ENCODE results near the gene RFPL1.
A peak's percentile ranks its signal among the peaks of the same experiment; 100 is the strongest.

The RFPL1 gene

DNA sequence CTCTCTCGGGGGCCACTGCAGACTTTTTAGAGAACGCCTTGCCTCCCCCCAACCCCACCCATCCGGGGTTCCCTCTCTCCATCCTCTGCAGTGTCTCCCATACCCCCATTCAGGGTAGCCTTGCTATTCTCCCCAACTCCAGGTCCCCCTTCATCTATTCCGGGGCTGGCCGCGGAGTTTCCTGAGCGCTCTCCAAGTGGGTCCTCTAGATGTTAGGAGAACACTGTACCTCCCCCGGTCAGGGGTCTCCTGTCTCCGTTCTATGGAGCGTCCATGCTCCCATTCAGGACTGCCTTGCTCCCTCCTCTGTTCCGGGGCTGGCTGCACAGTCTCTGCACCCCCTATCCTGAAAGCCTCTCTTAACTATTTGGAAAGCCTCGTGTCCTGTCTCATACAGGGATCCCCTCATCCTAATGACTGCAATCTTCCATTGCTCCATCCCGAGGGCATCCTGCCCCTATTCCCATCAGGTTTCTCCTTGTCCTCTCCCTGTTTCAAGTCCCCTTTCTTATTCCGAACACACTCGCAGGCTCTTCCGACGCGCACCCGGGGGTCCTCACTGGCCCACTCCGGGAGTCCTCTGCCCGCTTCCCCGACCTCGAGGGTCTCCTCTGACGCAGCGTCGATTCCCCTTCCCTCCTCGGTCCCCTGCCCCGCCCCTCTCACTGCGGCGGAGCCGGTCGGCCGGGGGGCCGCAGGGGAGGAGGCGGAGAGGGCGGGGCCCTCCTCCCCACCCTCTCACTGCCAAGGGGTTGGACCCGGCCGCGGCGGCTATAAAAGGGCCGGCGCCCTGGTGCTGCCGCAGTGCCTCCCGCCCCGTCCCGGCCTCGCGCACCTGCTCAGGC, 41.3 kb downstream of the RFPL1 start, which contains the start of gene NEFH:
Gene NEFH (plus strand): TSS at position 802 of the 845 bp plus-strand sequence. CDS start 45 bp downstream, outside the sequence.
- H2BK5ac ChIP-seq (ENCODE audit: low read depth, low read length, poor library complexity) = no peak within 1 kb of the TSS
- no peak within 1 kb of the TSS for H2BK12ac ChIP-seq (ENCODE audit: low read length)
- H3K18ac ChIP-seq (ENCODE audit: low read length) = no peak within 1 kb of the TSS
- no peak within 1 kb of the TSS for H3K23ac ChIP-seq (ENCODE audit: low read length)
- no peak for DNase-seq
- peaks cover 33% of the 10 kb centered on the region for H3K27me3 ChIP-seq (ENCODE audit: insufficient read depth, low read length)
- H3K27ac ChIP-seq (ENCODE audit: low read depth, low read length) = no peak within 1 kb of the TSS
- no peaks in the 10 kb centered on the region for H3K79me2 ChIP-seq (ENCODE audit: control insufficient read depth, insufficient read depth, low read length, poor library complexity)
- no peak within 1 kb of the TSS for H2BK120ac ChIP-seq (ENCODE audit: insufficient read depth, low read length, poor library complexity)
- no peak within 1 kb of the TSS for H4K8ac ChIP-seq (ENCODE audit: low read depth, low read length)
- WGBS (ENCODE audit: extremely low coverage, insufficient coverage, insufficient read length) = no CpG with 5 or more reads among the region's 48 CpGs
- H4K91ac ChIP-seq (ENCODE audit: low read depth, low read length) = no peak within 1 kb of the TSS
- H3K4ac ChIP-seq (ENCODE audit: low read depth, low read length) = no peak within 1 kb of the TSS
- H3K9me3 ChIP-seq (ENCODE audit: insufficient read depth, low read depth, low read length) = peaks cover 14% of the 10 kb centered on the region
- H2AK5ac ChIP-seq (ENCODE audit: low read length) = no peak within 1 kb of the TSS
- no peak within 1 kb of the TSS for H4K12ac ChIP-seq (ENCODE audit: low read depth, low read length)
- no peaks in the 10 kb centered on the region for H3K79me1 ChIP-seq (ENCODE audit: low read length)
- H3K9ac ChIP-seq (ENCODE audit: low read length) = no peak within 1 kb of the TSS
- no peak within 1 kb of the TSS for H2AFZ ChIP-seq (ENCODE audit: insufficient read depth, low read length, poor library complexity)
- peaks cover 9 to 10% of the 10 kb centered on the region in 2 experiments for H3K4me1 ChIP-seq (ENCODE audit: control insufficient read depth in 1 of 2, insufficient read depth in 2 of 2, low read length in 2 of 2)
- no peaks in the 10 kb centered on the region for H3K36me3 ChIP-seq (ENCODE audit: control insufficient read depth in 1 of 2, insufficient read depth in 2 of 2, low read length in 2 of 2)
- peak within 1 kb of the TSS; percentile 43 for H3K4me2 ChIP-seq (ENCODE audit: low read length)
- no peak within 1 kb of the TSS for H3K14ac ChIP-seq (ENCODE audit: low read length)
- H3K4me3 ChIP-seq (ENCODE audit: low read depth, low read length) = peak within 1 kb of the TSS; percentile 28

- Histone ChIP-seq H2AFZ (ENCODE audit: insufficient read depth, low read length, poor library complexity) (no peak overlapping the region), H3K4me3 (ENCODE audit: low read depth, low read length) (peak overlapping the region; percentile 28), H3K27me3 (ENCODE audit: insufficient read depth, low read length) (peaks cover 33% of the 10 kb centered on the region), H2AK5ac (ENCODE audit: low read length) (no peak overlapping the region), H4K8ac (ENCODE audit: low read depth, low read length) (no peak overlapping the region), H3K4me1 (ENCODE audit: control insufficient read depth in 1 of 2, insufficient read depth in 2 of 2, low read length in 2 of 2) (peaks cover 9 to 10% of the 10 kb centered on the region in 2 experiments), H3K14ac (ENCODE audit: low read length) (no peak overlapping the region), H3K9ac (ENCODE audit: low read length) (no peak overlapping the region), H3K23ac (ENCODE audit: low read length) (no peak overlapping the region), H3K4ac (ENCODE audit: low read depth, low read length) (no peak overlapping the region), H2BK120ac (ENCODE audit: insufficient read depth, low read length, poor library complexity) (no peak overlapping the region), H3K18ac (ENCODE audit: low read length) (no peak overlapping the region), H3K36me3 (ENCODE audit: control insufficient read depth in 1 of 2, insufficient read depth in 2 of 2, low read length in 2 of 2) (no peaks in the 10 kb centered on the region), H4K91ac (ENCODE audit: low read depth, low read length) (no peak overlapping the region), H2BK12ac (ENCODE audit: low read length) (no peak overlapping the region), H3K79me2 (ENCODE audit: control insufficient read depth, insufficient read depth, low read length, poor library complexity) (no peaks in the 10 kb centered on the region), H3K4me2 (ENCODE audit: low read length) (peak overlapping the region; percentile 43), H3K9me3 (ENCODE audit: insufficient read depth, low read depth, low read length) (peaks cover 14% of the 10 kb centered on the region), H3K79me1 (ENCODE audit: low read length) (no peaks in the 10 kb centered on the region), H4K12ac (ENCODE audit: low read depth, low read length) (no peak overlapping the region), H2BK5ac (ENCODE audit: low read depth, low read length, poor library complexity) (no peak overlapping the region), H3K27ac (ENCODE audit: low read depth, low read length) (no peak overlapping the region)
- WGBS (ENCODE audit: extremely low coverage, insufficient coverage, insufficient read length) = no CpG with 5 or more reads among the region's 39 CpGs
- no peak for DNase-seq
Observed at GRCh38 chr22:29480262-29480511, 41.8 kb downstream of the RFPL1 start.

GRCh38 chr22:29480512-29481264, 42.3 kb downstream of the RFPL1 start:
- Histone ChIP-seq H3K9ac (ENCODE audit: low read length) (no peak overlapping the region), H3K18ac (ENCODE audit: low read length) (no peak overlapping the region), H2BK120ac (ENCODE audit: insufficient read depth, low read length, poor library complexity) (no peak overlapping the region), H2AK5ac (ENCODE audit: low read length) (no peak overlapping the region), H3K79me1 (ENCODE audit: low read length) (no peaks in the 10 kb centered on the region), H4K12ac (ENCODE audit: low read depth, low read length) (no peak overlapping the region), H3K23ac (ENCODE audit: low read length) (no peak overlapping the region), H3K4ac (ENCODE audit: low read depth, low read length) (no peak overlapping the region), H3K4me2 (ENCODE audit: low read length) (peak overlapping the region; percentile 43), H2BK5ac (ENCODE audit: low read depth, low read length, poor library complexity) (no peak overlapping the region), H3K14ac (ENCODE audit: low read length) (no peak overlapping the region), H3K9me3 (ENCODE audit: insufficient read depth, low read depth, low read length) (peaks cover 17% of the 10 kb centered on the region), H4K8ac (ENCODE audit: low read depth, low read length) (no peak overlapping the region), H3K27ac (ENCODE audit: low read depth, low read length) (no peak overlapping the region), H4K91ac (ENCODE audit: low read depth, low read length) (no peak overlapping the region), H3K4me1 (ENCODE audit: control insufficient read depth in 1 of 2, insufficient read depth in 2 of 2, low read length in 2 of 2) (peaks cover 9 to 10% of the 10 kb centered on the region in 2 experiments), H2BK12ac (ENCODE audit: low read length) (no peak overlapping the region), H3K4me3 (ENCODE audit: low read depth, low read length) (peak overlapping the region; percentile 28), H3K27me3 (ENCODE audit: insufficient read depth, low read length) (peaks cover 33% of the 10 kb centered on the region), H3K79me2 (ENCODE audit: control insufficient read depth, insufficient read depth, low read length, poor library complexity) (no peaks in the 10 kb centered on the region), H2AFZ (ENCODE audit: insufficient read depth, low read length, poor library complexity) (no peak overlapping the region), H3K36me3 (ENCODE audit: control insufficient read depth in 1 of 2, insufficient read depth in 2 of 2, low read length in 2 of 2) (no peaks in the 10 kb centered on the region)
- WGBS (ENCODE audit: extremely low coverage, insufficient coverage, insufficient read length) = no CpG with 5 or more reads among the region's 107 CpGs
- DNase-seq = no peak

- H3K23ac ChIP-seq (ENCODE audit: low read length) = no peak overlapping the region
- no peak overlapping the region for H2AFZ ChIP-seq (ENCODE audit: insufficient read depth, low read length, poor library complexity)
- no peak overlapping the region for H2BK5ac ChIP-seq (ENCODE audit: low read depth, low read length, poor library complexity)
- H2AK5ac ChIP-seq (ENCODE audit: low read length) = no peak overlapping the region
- H3K4me2 ChIP-seq (ENCODE audit: low read length) = peak overlapping the region; percentile 43
- peaks cover 17% of the 10 kb centered on the region for H3K9me3 ChIP-seq (ENCODE audit: insufficient read depth, low read depth, low read length)
- H3K79me1 ChIP-seq (ENCODE audit: low read length) = no peaks in the 10 kb centered on the region
- no peak overlapping the region for H3K18ac ChIP-seq (ENCODE audit: low read length)
- H4K12ac ChIP-seq (ENCODE audit: low read depth, low read length) = no peak overlapping the region
- H3K14ac ChIP-seq (ENCODE audit: low read length) = no peak overlapping the region
- H3K4ac ChIP-seq (ENCODE audit: low read depth, low read length) = no peak overlapping the region
- H4K8ac ChIP-seq (ENCODE audit: low read depth, low read length) = no peak overlapping the region
- H3K4me1 ChIP-seq (ENCODE audit: control insufficient read depth in 1 of 2, insufficient read depth in 2 of 2, low read length in 2 of 2) = peaks cover 9 to 10% of the 10 kb centered on the region in 2 experiments
- DNase-seq = no peak
- H3K27me3 ChIP-seq (ENCODE audit: insufficient read depth, low read length) = peaks cover 33% of the 10 kb centered on the region
- H2BK120ac ChIP-seq (ENCODE audit: insufficient read depth, low read length, poor library complexity) = no peak overlapping the region
- WGBS (ENCODE audit: extremely low coverage, insufficient coverage, insufficient read length) = no CpG with 5 or more reads among the region's 15 CpGs
- no peak overlapping the region for H3K9ac ChIP-seq (ENCODE audit: low read length)
- H3K4me3 ChIP-seq (ENCODE audit: low read depth, low read length) = no peak overlapping the region
- H3K27ac ChIP-seq (ENCODE audit: low read depth, low read length) = no peak overlapping the region
- no peak overlapping the region for H4K91ac ChIP-seq (ENCODE audit: low read depth, low read length)
- H3K79me2 ChIP-seq (ENCODE audit: control insufficient read depth, insufficient read depth, low read length, poor library complexity) = no peaks in the 10 kb centered on the region
- H2BK12ac ChIP-seq (ENCODE audit: low read length) = no peak overlapping the region
- no peaks in the 10 kb centered on the region for H3K36me3 ChIP-seq (ENCODE audit: control insufficient read depth in 1 of 2, insufficient read depth in 2 of 2, low read length in 2 of 2)
Observed at GRCh38 chr22:29481265-29482000, 43.0 kb downstream of the RFPL1 start.
